AG04450 (cell line): ENCODE results near the gene GCN1. TPM values are rescaled to one million over a fixed set of nuclear protein-coding genes. Genes with fewer than 3 reads are reported as not detected.

Experiments
- CTCF ChIA-PET: fragments of 300-600, 350-600 bp; formaldehyde crosslinking; extraction: SDS; loops from one replicate; lab custom pipeline; 2022; ENCODE audit warnings: antibody characterized with exemption, inconsistent platforms; lab: Charles Lee
- POLR2A ChIA-PET: fragments of 350-600 bp; formaldehyde crosslinking; extraction: SDS; loops from one replicate; lab custom pipeline; 2021; ENCODE audit warnings: antibody characterized with exemption, inconsistent platforms; lab: Yijun Ruan, JAX
- DNase-seq: peaks from one replicate; pipeline ENCODE4 v3.0.0-alpha.2; 2011; ENCODE audit warnings: low read depth, low spot score
- H3K27ac ChIP-seq: one replicate; pipeline ENCODE4 v1.5.1; 2012; ENCODE audit warnings: low read depth, low read length, control low read depth
- H3K27me3 ChIP-seq: one replicate; pipeline ENCODE4 v1.6.0; 2012; ENCODE audit warnings: low read length; ENCODE audit not compliant: control insufficient read depth, insufficient read depth
- H3K4me3 ChIP-seq: 2 replicates; pipeline ENCODE4 v1.5.1; 2011; ENCODE audit warnings: mild to moderate bottlenecking, low read depth, low read length, control low read depth
- H3K9me3 ChIP-seq: 2 replicates; pipeline ENCODE4 v1.5.1; 2012; ENCODE audit warnings: low read length; ENCODE audit not compliant: control insufficient read depth, insufficient read depth
- polyA plus RNA-seq: library from polyadenylated mRNA; depleted of rRNA; stranded (reverse); fragments of >200 nt; gene quantifications from 2 replicates; pipeline ENCODE4 v1.2.3, GENCODE V29; 2011
- TF ChIP-seq, protein P1 (sequence below): IDR thresholded peaks from 2 replicates; pipeline ENCODE4 v1.5.1; 2011; ENCODE audit warnings: low read depth, low read length, control low read depth, inconsistent platforms

GCN1 gene
- polyA plus RNA-seq, 1 experiment: 44.5 TPM

GRCh38 chr12:120117961-120118320, 76.6 kb downstream of the GCN1 start:
- no peak for DNase-seq

GRCh38 chr12:120116792-120117651, 77.5 kb downstream of the GCN1 start:
- Histone ChIP-seq H3K27ac (peak overlapping the region; percentile 93), H3K9me3 (no peaks in the 10 kb centered on the region; the same call in 1 of the 2 replicates), H3K27me3 (no peaks in the 10 kb centered on the region), H3K4me3 (peak overlapping the region; percentile 97)
- TF ChIP-seq, protein P1, sequence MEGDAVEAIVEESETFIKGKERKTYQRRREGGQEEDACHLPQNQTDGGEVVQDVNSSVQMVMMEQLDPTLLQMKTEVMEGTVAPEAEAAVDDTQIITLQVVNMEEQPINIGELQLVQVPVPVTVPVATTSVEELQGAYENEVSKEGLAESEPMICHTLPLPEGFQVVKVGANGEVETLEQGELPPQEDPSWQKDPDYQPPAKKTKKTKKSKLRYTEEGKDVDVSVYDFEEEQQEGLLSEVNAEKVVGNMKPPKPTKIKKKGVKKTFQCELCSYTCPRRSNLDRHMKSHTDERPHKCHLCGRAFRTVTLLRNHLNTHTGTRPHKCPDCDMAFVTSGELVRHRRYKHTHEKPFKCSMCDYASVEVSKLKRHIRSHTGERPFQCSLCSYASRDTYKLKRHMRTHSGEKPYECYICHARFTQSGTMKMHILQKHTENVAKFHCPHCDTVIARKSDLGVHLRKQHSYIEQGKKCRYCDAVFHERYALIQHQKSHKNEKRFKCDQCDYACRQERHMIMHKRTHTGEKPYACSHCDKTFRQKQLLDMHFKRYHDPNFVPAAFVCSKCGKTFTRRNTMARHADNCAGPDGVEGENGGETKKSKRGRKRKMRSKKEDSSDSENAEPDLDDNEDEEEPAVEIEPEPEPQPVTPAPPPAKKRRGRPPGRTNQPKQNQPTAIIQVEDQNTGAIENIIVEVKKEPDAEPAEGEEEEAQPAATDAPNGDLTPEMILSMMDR: no peak
- peak; percentile 74 for DNase-seq
- ChIA-PET POLR2A (interaction anchor here (0.6 to 3.8 kb wide), 9 partner anchors 9 to 175 kb away, joined by 3 to 34 read pairs (median 6); partner anchors contain the start of genes GCN1, RNU4-1, RNU4-2 and RPLP0), CTCF (interaction anchor here (0.6 to 1.9 kb wide), 6 partner anchors 19 to 1984 kb away, joined by 3 to 6 read pairs (median 4); partner anchors contain the start of gene PXN)

More at GRCh38 chr12:120117961-120118320, 76.6 kb downstream of the GCN1 start:
- ChIA-PET CTCF (interaction anchor here (0.6 to 1.9 kb wide), 3 partner anchors 31 to 1985 kb away, joined by 3 to 6 read pairs (median 4); partner anchors contain the start of gene PXN), POLR2A (interaction anchor here (1.0 to 3.8 kb wide), 4 partner anchors 31 to 174 kb away, joined by 3 to 34 read pairs (median 8); partner anchors contain the start of genes GCN1, RNU4-1, RNU4-2 and RPLP0)
- Histone ChIP-seq H3K9me3 (no peaks in the 10 kb centered on the region; the same call in 1 of the 2 replicates), H3K27me3 (no peaks in the 10 kb centered on the region), H3K27ac (no peak overlapping the region), H3K4me3 (peak overlapping the region; percentile 92)
- TF ChIP-seq, protein P1: no peak

DNA sequence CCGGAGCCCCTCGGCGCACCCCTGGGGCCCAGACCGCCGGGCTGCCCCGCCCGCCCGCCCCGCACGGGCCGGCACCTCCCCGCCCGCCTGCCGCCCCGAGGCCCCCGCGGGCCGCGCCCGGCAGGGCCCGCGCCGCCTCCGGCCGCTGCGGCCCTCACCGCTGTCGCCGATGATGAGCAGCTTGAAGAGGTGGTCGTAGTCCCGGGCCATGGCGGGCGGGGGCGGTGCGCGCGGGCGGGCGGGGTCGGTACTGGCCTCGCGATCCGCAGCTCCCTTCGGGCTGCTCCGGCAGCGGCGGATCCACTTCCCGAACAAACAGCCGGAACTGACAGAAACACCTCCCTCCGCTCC, 78.1 kb downstream of the GCN1 start, which contains the start of gene RAB35:
Gene RAB35 (minus strand): TSS at position 313 of the 351 bp plus-strand sequence. CDS start 103 bp downstream, at position 210.
- DNase-seq: no peak
- Histone ChIP-seq H3K27ac (peak within 1 kb of the TSS; percentile 93), H3K4me3 (peak within 1 kb of the TSS; percentile 97), H3K9me3 (no peaks in the 10 kb centered on the region; the same call in 1 of the 2 replicates), H3K27me3 (no peaks in the 10 kb centered on the region)
- ChIA-PET CTCF (interaction anchor here (0.6 to 0.8 kb wide), 2 partner anchors 19 to 85 kb away, joined by 3 to 4 read pairs; no protein-coding TSS in a partner anchor), POLR2A (interaction anchor here (0.8 to 3.8 kb wide), 7 partner anchors 10 to 176 kb away, joined by 4 to 34 read pairs (median 6); partner anchors contain the start of genes RNU4-1, RNU4-2 and RPLP0)
- TF ChIP-seq, protein P1: no peak

DNA sequence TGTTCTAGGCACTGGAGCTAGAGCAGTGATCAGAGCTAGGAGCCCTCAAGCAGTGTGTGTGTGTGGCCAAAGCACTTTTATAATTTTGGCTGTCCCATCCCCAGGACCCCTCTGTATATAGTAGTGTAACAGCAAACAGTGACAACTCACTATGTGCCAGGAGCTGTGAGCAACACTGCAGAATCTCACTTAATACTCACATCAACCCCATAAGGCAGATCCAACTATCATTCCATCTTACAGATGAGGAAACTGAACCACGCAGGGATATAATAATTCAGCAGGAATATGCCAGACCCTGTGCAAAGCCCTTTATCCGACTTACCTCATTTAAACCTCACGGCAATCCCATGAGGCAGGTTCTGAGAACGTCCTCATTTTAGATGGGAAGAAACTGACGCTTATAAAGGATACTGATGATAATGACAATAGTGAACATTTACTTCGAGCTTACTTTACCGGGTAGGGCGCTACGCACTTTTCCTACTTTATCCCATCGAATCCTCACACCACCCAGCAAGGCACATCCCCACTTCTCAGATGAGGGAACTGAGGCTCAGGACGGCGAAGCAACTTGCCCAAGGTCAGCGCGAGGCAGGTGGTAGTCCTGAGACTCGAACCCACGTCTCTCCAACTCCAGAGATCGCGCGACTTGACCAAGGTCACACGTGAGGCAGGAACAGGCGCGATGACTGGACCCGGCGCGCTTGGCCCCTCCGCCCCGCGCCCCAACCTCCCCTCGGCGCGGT, 78.6 kb downstream of the GCN1 start:
- no peak overlapping the region for H3K27ac ChIP-seq
- TF ChIP-seq, protein P1: no peak
- H3K4me3 ChIP-seq: peak overlapping the region; percentile 97
- ChIA-PET POLR2A (interaction anchor here (0.6 to 3.8 kb wide), 5 partner anchors 12 to 176 kb away, joined by 3 to 34 read pairs (median 12); partner anchors contain the start of genes RNU4-1, RNU4-2 and RPLP0), CTCF (no interaction called here)
- DNase-seq: no peak
- no peaks in the 10 kb centered on the region; the same call in 1 of the 2 replicates for H3K9me3 ChIP-seq
- H3K27me3 ChIP-seq: no peaks in the 10 kb centered on the region
